Measurements from ENCODE around the gene TMEM254.
A peak's percentile ranks its signal among the peaks of the same experiment; 100 is the strongest.
"Not testable (repeated sequence)": the region's sequence is repeated elsewhere in the genome, so short reads cannot be mapped to it uniquely, and the experiment has no call there.

The TMEM254 gene, protein sequence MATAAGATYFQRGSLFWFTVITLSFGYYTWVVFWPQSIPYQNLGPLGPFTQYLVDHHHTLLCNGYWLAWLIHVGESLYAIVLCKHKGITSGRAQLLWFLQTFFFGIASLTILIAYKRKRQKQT
- total RNA-seq = 6.3 to 7.2 reads per million in 2 donors

DNA sequence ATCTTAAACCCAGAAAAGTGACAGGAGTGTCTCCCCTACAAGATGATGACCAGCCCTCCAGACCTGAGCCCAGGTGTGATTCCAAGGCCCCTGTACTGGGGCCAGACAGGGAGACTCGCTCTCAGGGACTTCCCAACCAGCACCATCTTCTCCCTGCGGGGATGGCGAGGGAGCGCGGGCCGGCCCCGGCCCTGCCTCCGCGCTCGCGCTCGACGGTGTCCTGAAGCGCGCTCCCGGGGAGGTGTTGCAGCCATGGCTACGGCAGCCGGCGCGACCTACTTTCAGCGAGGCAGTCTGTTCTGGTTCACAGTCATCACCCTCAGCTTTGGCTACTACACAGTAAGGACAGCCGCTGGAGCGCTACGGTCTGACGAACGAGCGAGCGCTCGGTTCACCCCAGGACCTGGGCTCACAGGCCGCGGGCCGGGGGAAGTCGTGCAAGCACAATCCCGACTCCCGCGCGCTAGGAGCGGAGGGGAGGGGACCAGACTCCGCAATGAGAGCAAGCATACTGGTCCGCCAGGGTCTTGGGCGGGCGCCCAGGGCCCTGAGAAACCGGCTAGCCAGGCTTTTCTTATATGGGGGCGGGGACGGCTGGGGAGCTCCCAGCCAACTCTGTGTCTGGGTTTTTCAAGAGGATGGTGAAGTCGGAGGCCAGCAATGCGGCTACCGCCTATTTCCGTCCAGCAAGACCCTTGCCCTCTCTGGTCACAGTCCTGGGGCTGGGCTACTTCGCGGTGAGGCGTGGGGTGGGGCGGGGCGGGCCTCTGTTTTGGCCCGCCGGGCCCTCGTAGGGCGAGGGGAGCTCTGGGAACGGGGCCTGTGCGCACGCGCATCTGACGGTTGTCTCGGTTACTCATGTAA, at the start of gene TMEM254:
Gene TMEM254, plus strand, starts transcription at position 218 of the 864 bp plus-strand sequence. Its CDS starts 35 bp downstream, at position 253.
- DNase-seq = peak; percentile 69

DNA sequence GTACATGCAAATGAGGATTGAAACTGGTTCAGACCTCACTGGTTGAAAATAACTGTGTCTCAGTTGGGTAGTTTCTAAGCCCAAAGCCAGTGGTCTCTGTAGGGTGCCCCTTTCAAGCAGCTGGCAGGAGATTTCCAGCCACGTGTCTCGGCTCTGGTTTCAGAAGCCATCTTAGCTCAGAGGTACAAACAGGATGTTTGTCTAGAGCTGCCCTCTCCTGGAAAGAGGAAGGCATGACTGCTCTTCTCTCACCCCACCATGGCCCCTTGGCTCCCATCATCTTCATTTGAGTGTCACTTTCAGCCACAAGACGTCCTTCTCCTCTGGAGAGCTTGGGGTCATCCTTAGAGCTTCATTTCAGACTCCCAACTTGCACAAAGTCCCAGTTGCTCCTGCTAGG, 49.3 kb upstream of the TMEM254 start:
- DNase-seq = not testable (repeated sequence)

DNA sequence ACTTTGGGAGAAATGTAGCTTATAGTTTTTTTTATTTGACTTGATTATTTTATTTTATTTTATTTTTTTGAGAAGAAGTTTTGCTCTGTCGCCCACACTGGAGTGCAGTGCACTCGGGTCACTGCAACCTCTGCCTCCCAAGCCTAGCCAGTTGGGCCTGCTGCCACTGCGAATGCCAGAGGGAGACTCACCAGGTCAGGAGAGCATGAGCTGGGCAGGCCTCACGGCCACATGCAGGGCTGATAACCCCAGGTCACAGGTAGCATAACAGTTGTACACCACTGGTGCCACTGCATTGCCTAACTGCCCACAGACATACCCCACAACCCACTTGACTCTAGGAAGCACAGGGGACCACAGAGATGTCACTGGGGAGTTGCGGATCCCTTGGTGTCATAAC, 48.6 kb upstream of the TMEM254 start:
- DNase-seq = not testable (repeated sequence)

DNA sequence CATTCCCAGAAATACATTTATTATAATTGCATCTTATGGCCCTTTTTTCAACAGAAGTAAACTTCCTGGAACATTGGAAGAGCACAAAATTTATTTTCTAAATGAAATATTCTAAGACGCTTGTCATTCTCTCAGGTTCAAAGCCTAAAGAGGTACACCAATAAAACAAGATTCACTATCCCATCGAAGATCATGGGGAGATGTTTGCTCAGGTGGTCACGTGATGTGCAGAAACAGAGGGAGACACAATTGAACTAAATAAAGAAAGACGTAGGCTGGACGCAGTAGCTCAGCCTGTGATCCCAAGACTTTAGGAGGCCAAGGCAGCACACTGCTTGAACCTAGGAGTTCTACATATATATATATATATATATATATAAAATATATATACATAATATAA, 46.0 kb upstream of the TMEM254 start:
- DNase-seq = no peak

DNA sequence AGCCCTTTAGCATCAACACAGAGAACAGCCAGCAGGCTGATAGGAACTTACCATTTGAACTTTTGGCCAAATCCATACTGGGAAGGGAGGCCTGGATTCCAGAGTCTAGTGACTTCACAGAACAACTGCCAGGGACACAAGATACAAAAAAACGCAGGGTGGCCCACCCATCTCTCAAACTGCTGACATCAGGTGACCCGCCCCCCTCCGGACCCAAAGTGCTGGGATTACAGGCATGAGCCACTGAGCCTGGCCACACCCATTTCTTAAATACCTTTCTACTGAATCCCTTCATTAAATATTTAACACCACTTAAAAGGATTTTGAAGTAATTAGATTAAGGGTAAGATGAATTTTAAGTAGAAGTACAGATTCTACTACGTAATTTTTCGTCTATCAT, 43.7 kb upstream of the TMEM254 start:
- DNase-seq = not testable (repeated sequence)

DNA sequence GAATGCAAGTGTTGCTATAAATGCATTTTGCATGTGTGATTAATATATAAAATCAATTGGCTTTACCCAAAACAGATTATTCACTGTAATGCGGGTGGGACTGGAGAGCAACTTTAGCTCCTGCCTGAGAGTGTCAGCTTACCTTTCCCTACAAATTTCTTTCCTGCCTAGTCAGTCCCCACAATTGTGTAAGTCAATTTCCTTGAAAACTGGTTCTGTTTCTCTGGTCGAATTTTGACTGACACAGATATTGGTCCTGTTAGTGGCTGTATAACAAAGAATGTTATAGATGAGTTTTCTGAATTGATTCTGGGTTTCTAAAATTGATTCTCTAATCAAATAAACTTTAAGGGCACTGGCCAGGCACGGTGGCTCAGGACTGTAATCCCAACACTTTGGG, 43.0 kb upstream of the TMEM254 start:
- not testable (repeated sequence) for DNase-seq

DNA sequence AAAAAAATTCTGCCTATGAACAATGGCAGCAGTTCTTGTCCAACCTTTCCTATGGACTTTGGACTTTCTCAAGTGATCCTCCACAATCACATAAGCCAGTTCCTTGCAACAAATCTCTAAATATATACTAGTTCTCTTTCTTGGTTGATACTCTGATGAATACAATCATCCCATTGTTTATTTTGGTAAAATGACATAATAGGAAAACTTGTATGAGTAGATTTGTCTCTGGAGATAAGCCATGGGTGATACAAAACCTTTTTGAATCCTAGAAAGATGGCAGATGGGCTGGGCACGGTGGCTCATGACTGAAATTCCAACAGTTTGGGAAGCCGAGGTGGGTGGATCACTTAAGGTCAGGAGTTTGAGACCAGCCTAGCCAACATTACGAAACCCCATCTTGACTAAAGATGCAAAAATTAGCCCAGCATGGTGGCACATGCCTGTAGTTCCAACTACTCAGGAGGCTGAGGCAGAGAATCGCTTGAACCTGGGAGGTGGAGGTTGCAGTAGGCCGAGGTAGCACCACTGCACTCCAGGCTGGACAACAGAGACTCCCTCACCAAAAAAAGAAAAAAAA, 41.5 kb upstream of the TMEM254 start:
- not testable (repeated sequence) for DNase-seq

DNA sequence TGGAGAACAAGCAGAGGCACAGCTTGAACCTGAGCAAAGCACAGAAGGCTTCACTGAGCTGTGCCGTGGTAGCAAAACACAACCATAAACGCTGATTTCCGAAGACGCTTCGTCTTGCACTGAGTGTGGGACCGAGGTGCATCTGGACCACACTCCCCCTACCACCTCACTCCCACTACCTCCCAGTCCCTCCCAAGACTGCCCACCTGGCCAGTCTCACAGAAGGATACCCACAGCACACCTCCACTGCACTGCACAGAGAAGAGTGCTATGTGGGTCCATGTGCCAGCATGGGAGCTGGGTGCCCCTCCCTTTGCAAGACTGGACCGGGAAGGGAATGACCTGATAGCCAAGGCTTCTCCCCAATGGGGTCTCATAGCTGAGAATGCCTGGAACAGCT, 40.2 kb upstream of the TMEM254 start:
- not testable (repeated sequence) for DNase-seq

DNA sequence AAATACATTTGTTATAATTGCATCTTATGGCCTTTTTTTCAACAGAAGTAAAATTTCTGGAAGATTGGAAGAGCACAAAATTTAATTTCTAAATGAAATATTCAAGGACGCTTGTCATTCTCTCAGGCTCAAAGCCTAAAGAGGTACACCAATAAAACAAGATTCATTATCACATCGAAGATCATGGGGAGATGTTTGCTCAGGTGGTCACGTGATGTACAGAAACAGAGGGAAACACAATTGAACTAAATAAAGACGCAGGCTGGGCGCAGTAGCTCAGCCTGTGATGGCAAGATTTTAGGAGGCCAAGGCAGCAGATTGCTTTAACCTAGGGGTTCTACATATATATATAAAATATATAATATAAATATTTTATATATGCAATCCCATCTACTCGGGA, 37.3 kb upstream of the TMEM254 start:
- DNase-seq = no peak

DNA sequence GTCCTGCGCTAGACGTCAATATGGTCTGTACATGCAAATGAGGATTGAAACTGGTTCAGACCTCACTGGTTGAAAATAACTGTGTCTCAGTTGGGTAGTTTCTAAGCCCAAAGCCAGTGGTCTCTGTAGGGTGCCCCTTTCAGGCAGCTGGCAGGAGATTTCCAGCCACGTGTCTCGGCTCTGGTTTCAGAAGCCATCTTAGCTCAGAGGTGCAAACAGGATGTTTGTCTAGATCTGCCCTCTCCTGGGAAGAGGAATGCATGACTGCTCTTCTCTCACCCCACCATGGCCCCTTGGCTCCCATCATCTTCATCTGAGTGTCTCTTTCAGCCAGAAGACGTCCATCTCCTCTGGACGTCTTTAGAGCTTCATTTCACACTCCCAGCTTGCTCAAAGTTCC, 33.5 kb upstream of the TMEM254 start:
- not testable (repeated sequence) for DNase-seq

DNA sequence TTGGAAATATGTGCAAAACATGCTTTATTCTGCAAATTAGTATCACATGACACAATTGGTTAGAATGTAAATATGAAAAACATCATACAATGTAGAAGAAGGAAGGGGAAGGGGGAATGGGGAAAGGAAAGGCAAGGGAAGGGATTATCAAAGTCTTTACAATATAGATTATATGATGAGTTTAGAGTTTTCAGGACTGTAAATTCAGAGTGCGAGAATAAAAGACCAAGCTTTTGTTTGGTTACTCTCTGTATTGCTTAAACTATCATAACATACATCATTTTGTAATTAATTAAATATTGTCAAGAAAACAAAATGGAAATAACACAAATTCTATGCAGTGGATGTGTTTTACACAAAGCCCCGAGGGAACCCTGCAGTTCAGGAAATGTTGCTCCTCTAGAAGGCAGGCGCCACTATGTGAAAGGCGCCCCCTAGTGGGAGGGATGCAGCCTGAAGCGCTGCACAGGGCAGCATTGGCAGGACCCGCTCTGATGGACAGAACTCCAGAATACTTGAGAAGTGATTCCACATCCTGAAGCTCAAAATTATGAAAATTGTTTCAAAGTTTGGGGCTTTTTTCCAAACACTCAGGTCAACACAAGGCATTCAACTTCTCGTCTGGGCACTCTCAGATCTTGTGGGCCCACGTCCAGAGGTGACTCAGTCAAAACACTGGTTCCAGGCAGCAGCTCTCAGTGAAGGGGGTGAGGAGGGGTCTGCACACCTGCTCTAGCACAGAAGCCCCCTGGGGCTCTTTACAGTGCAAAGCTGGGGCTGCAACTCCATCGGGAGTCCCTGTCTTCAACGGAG, 31.6 kb upstream of the TMEM254 start:
- DNase-seq = no peak

DNA sequence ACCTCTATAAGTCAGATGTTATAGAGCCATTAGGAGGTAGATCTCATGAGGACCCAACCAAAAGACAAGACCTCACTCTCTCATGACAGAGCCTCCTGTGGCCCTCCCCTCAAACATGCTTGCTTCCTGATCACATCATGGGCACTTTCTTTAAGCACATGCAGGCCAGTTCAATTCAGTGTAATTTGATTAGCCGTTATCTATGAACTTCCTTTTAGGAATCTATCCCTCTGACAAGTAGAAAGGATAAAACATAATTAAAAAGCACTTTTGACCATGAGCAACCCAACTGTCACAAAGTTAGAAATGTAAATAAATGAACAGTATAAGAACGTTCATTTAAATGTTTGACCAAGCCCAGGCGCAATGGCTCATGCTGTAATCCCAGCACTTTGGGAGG, 27.7 kb upstream of the TMEM254 start:
- DNase-seq = no peak

DNA sequence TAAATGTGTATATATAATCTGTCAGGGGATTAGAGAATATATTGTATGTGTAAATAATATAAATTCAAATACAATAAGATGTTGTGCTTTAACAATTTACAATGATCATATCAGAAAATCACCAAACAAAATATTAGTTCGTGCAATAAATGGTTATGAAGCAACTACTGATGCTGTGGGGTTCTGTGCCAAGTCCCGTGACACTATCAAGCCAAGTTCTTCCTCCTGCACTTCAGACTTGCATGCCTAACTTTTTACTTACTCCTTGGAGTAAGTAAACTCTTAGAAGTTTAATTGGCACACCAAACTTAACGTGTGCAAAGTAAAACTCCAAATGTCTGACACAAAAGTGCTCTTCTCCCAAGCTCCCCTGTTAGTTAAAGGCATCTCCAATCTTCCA, 26.5 kb upstream of the TMEM254 start:
- no peak for DNase-seq

DNA sequence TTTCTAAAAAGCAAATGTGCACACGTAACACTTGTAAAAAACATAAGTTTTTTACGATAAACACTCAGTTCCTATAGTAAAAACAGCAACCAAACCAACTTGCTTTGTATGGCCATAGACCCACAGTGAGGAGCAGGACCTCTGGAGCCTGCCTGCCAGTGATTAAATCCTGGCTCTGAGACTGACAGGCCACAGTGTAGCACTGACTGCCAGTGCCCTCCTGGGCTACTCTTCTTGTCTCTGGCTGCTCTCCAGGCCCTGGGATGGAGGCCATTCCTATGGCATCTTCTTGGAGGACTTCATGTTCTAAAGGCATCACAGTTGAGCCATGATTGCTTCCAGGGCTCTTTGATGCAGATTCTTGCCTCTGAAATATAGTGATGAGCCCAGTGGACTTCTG, 22.7 kb upstream of the TMEM254 start:
- DNase-seq = no peak

DNA sequence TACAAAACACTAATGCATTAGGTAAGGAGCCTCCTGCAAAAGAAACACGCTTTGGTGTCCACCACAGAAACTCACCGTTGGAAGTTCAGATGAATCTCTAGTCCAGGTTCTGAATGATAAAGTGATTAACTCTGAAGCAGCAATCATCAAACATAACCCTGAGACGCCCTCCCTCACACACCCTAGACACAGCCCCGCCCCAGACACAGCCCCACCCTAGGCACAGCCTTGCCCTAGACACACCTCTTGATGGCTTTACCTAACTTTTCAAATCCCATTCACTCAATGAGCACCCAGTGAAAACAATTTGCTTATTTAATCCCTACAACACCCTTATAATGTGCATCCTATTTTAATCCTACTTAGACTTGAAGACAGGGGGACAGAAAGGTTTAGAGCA, 21.3 kb upstream of the TMEM254 start:
- DNase-seq = no peak

DNA sequence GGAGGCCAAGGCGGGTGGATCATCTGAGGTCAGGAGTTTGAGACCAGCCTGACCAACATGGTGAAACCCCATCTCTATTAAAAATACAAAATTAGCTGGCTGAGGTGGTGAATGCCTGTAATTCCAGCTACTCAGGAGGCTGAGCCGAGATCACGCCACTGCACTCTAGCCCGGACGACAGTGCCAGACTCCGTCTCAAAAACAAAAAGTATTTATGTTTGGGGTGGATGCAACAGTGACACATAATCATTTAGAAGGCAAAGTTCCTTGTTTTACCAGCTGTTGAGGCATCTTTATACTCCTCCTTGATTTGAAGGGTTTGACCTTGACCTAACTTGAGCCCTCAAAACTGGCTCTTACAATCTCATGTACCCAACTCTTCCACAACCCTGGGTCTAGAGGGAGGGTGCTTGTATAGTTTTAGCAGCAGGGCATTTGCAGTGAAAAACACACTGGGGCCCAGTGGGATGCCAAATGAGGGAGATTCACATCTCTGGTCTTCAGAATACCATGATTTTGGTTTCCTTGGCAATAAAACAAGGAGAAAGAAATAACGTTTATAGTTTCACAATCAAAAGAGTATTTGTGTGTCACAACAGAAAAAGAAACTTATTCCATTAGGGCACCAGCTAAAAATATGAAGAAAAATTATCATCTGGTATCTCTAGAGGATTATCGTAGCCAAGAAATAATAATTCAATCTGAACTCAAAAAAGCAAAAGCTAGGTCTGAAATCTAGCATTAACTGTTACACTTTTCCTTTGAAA, 14.2 kb upstream of the TMEM254 start:
- no peak for DNase-seq

DNA sequence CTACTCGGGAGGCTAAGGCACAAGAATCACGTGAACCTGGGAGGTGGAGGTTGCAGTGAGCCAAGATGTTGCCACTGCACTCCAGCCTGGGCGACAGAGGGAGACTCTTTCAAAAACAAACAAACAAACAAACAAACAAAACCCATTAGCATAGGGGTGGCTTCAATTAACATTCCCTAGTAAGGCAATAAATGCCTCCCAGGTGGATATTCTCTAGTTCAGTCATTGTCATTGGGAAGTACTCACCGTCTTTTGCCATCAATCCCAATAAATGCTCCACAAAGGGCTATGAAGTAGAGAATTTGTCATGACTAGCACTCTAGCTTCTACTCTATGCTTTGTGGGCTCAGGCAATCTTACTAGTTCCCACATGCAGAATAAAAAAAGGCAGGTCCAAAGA, 11.7 kb upstream of the TMEM254 start:
- no peak for DNase-seq

DNA sequence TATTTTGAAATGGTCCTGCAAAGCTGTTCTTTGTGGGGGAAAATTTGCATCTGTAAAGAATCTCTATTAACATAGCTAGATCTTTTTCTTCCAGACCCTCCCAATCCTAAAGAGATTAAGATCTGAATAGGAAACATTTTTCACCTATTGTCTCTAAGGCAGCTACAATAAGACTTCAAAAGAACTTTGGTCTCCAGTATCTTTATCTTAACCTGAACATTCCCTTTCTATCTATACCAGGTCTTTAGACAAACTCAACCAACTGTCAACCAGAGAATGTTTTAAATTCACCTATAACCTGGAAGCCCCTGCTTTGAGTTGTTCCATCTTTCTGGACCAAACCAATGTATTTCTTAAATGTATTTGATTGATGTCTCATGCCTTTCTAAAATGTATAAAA, 10.6 kb upstream of the TMEM254 start:
- not testable (repeated sequence) for DNase-seq

DNA sequence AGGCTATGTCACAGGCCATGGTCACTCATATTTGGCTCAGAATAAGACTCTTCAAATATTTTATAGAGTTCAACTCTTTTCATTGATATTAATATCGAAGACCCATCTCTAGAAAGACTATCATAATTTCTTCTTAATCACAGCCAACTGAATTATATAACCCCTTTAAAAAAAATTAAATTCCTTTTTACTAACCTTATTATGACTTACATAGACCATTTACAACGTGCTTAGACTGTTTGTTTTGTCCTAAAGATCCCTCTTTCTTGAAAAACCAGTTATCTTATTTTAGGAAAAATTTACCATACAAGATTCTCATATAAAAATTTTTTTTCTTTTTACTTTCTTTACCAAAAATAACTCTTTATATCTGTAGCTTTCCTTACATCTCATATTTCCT, 10.2 kb upstream of the TMEM254 start:
- no peak for DNase-seq

DNA sequence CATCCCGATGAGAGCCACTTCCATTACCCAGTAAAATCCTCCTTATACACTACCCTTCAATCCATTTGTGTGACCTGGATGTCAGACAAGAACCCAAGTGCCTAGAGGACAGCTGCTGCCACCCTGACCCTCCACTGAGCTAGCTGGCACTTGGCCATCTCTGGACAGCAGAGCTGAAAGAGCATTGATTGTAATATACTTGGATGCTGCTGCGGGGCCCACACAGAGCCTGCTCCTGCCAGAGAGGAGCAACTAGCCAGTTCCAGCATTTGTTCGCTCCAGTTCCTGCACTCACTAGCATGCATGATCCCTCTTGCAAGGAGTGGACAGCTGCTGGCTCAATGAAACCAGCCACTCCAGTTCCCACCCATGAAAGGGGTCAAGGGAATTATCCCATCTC, 8.4 kb upstream of the TMEM254 start:
- DNase-seq = no peak

DNA sequence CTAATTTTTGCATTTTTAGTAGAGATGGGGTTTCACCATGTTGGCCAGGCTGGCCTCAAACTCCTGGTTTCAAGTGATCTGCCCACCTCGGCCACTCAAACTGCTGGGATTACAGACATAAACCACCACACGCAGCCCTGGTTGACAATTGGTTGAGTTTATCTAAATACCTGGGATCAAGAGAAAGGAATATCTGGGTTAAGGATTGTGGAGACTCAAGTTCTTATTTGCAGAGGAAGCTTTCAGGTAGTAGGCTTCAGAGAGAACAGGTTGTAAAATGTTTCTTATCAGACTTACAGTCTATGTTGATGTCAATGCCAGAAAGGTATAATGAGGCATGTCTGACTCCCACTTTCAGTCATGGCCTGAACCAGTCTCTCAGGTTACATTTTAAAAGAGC, 5.9 kb upstream of the TMEM254 start:
- DNase-seq = no peak

DNA sequence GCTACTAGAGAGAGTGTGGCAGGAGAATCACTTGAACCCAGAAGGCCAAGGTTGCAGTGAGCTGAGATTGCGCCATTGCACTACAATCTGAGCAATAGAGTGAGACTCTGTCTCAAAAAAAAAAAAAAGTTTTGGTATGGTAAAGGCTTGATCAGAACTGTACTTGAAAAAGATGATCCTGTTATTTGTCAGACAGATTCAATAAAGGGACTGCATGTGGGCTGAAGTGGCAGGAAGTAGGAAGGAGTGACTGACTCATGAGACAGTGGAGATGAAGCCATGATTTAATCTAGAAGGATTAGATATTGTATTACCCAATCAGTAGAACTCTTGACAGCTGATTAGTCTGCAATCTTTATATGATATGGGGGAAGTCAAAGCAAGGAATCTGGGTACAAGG, 2.7 kb upstream of the TMEM254 start:
- no peak for DNase-seq
